D721Med (cell line): ENCODE results near the gene CAPN1.

Experiments used
- DNase-seq: peaks from one replicate; pipeline ENCODE4 v3.0.0; 2011; ENCODE audit warnings: low spot score; ENCODE audit not compliant: insufficient read length
- FAIRE-seq: peaks from 2 replicates; lab custom pipeline; 2011; peaks lifted over from hg19 to GRCh38; lab: Jason Lieb, UNC
- TF ChIP-seq, protein P1 (sequence below): IDR thresholded peaks from 2 replicates; pipeline ENCODE4 v1.5.1; 2012; ENCODE audit warnings: mild to moderate bottlenecking, control low read depth; ENCODE audit not compliant: insufficient read depth; ENCODE audit errors: missing control alignments

The CAPN1 gene

DNA sequence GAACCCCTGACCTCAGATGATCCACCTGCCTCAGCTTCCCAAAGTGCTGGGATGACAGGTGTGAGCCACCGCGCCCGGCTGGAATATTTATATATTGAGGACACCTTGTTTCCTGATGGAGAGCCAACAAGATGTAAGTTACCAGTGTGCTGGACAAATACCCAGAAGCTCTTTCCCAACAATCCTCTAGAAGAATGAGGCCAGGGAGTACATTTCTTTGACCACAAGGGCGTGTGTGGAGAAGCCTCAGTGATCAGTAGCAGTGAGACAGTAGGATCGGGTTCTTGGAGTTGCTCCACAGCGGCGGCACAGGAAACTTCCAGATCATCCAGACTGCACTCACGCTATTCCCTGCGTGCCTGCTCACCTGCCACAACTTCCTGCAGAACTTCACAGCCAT, 69.7 kb downstream of the CAPN1 start:
- TF ChIP-seq, protein P1, sequence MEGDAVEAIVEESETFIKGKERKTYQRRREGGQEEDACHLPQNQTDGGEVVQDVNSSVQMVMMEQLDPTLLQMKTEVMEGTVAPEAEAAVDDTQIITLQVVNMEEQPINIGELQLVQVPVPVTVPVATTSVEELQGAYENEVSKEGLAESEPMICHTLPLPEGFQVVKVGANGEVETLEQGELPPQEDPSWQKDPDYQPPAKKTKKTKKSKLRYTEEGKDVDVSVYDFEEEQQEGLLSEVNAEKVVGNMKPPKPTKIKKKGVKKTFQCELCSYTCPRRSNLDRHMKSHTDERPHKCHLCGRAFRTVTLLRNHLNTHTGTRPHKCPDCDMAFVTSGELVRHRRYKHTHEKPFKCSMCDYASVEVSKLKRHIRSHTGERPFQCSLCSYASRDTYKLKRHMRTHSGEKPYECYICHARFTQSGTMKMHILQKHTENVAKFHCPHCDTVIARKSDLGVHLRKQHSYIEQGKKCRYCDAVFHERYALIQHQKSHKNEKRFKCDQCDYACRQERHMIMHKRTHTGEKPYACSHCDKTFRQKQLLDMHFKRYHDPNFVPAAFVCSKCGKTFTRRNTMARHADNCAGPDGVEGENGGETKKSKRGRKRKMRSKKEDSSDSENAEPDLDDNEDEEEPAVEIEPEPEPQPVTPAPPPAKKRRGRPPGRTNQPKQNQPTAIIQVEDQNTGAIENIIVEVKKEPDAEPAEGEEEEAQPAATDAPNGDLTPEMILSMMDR, result no peak
- FAIRE-seq, result no peak
- DNase-seq, result no peak

DNA sequence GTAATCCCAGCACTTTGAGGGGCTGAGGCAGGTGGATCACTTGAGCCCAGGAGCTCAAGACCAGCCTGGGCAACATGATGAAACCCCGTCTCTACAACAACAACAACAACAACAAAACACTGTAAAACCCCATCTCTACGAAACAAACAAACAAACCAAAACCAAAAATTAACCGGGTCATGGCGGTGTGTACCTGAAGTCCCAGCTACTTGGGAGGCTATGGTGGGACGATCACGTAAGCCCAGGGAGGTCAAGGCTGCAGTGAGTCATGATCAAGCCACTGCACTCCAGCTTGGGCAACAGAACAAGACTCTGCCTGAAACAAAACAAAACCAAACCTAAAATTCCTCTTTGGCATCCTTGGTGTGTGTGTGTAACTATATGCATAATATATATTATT, 73.0 kb downstream of the CAPN1 start:
- TF ChIP-seq, protein P1, result no peak
- FAIRE-seq (no peak), DNase-seq (no peak)

DNA sequence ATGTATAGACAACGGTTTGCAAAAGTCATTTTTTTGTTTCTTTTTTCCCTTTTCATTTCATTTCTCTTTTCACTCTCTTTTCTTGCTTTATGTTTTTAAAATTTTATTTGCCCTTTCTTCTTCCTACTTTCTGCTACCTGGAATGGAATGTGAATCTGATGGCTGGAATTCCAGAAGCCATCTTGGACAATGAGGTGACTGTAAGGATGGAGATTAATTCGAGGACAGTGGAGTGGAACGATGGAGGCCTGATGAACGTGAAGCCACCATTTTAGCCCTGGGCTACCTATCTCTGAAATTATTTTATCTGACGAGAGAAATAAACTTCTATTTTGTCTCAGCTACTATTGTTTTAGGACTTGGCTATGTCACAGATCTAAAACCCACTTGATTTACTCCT, 77.3 kb downstream of the CAPN1 start:
- no peak for FAIRE-seq
- DNase-seq, result no peak
- TF ChIP-seq, protein P1, result no peak

DNA sequence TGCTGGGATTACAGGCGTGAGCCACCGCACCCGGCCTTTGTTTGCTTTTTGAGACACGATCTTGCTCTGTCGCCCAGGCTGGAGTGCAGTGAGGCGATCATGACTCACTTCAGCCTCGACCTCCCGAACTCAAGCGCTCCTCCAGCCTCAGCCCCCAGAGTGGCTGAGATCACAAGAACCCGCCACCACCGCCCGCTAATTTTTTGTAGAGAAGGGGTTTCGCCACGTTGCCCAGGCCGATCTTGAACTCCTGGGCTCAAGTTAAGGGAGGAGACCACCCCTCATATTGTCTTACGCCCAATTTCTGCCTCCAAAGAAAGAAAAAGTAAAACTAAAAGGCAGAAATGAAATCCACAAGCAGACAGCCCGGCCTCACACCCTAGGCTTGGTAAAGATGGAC, 78.6 kb downstream of the CAPN1 start:
- TF ChIP-seq, protein P1, result no peak
- FAIRE-seq (no peak), DNase-seq (no peak)

DNA sequence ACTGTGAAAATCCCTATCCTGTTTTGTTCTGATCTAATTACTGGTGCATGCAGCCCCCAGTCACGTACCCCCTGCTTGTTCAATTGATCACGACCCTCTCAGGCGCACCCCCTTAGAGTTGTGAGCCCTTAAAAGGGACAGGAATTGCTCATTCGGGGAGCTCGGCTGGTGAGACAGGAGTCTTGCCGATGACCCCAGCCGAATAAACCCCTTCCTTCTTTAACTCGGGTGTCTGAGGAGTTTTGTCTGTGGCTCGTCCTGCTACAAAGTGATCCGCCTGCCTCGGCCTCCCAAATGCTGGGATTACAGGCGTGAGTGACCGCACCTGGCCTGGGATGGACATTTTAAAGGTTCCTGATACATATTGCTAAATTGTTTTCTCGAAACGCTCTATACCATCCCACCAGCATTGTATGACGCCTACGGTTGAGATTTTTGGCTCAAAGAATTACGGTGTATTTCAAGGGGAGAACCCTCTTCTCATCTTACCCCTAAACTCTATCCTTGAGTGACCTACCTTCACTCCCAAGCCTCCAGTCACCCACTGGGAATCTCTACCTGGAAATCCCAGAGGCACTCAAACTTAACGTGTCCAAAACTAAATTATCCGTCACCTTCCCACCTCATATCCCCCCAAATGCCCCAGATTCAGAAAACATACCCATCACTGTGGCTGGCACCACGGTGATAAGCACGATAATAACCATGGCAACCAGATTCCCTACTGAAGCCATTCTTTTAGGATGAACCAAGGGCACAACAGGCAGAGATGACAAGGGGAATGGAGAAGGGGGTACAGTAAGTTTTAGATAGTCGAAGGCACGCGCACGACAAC, 79.2 kb downstream of the CAPN1 start:
- DNase-seq (no peak), FAIRE-seq (no peak)
- TF ChIP-seq, protein P1, result no peak
